Adrenal gland (tissue), 5 donors: ENCODE results near the gene DACH2.

Experiments
- POLR2A ChIP-seq, 2 donors: fragments of 450-650 bp; IDR thresholded peaks; one replicate each; pipeline ENCODE4 v1.6.1; 2017; ENCODE audit warnings: antibody characterized with exemption in 2 of 2, mild to moderate bottlenecking in 2 of 2, moderate library complexity in 1 of 2
- TF ChIP-seq, protein P1 (sequence below), 6 experiments: fragments of 450-650 bp in 4 of 6; fragments of 200-600 bp in 2 of 6; sonication (generic) in 1 of 6; IDR thresholded peaks; 1 replicate in 5 of 6; 2 replicates in 1 of 6; pipeline versions ENCODE4 v1.5.1 to v1.8.0; 2016 to 2021; ENCODE audit warnings: antibody characterized with exemption in 6 of 6, mild to moderate bottlenecking in 2 of 6, moderate library complexity in 1 of 6
- donor health status: DM: no; HTN: no; CAD: no.

DNA sequence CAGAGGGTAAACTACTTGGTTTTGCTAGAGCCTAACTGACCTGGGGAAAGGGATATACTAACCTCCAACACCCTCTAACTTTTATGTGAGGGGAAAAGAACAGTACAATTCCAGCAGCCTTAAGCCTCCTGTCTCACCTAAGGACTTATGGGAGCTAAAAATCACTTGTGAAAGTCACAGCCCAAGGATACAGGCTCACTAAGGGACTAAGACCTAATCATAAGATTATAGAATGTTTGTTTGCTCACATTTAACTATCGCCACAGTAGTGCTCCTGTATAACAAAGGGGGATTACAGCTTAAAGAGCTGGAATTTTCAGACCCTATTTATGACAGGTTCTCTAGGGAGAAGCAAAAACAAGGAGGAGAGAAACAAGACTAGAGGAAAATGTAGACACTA lies 548.7 kb downstream of the DACH2 start:
- no peak for TF ChIP-seq POLR2A (IDR thresholded peaks at IDR 0.05)
- TF ChIP-seq, protein P1, sequence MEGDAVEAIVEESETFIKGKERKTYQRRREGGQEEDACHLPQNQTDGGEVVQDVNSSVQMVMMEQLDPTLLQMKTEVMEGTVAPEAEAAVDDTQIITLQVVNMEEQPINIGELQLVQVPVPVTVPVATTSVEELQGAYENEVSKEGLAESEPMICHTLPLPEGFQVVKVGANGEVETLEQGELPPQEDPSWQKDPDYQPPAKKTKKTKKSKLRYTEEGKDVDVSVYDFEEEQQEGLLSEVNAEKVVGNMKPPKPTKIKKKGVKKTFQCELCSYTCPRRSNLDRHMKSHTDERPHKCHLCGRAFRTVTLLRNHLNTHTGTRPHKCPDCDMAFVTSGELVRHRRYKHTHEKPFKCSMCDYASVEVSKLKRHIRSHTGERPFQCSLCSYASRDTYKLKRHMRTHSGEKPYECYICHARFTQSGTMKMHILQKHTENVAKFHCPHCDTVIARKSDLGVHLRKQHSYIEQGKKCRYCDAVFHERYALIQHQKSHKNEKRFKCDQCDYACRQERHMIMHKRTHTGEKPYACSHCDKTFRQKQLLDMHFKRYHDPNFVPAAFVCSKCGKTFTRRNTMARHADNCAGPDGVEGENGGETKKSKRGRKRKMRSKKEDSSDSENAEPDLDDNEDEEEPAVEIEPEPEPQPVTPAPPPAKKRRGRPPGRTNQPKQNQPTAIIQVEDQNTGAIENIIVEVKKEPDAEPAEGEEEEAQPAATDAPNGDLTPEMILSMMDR (IDR thresholded peaks at IDR 0.05) = no peak
